HepG2 (cell line): Measurements from ENCODE around the gene CTNNA2. TPM values are rescaled to one million over a fixed set of nuclear protein-coding genes. Genes with fewer than 3 reads are reported as not detected.

Experiments used
- ATAC-seq: fragments of 200-7000 bp; cut with Tn5 transposase; 3 replicates; pipeline ENCODE4 v1.9.1; 2020; ENCODE audit warnings: mild to moderate bottlenecking, moderate library complexity
- BruUV-seq: library from RNA; stranded (reverse); fragments of 400-500 nt; replicated peaks from 2 replicates; lab custom pipeline; 2021; lab: Mats Ljungman, UMichigan
- CTCF ChIA-PET: fragments of 300-600 bp; formaldehyde crosslinking; extraction: SDS; loops from one replicate; lab custom pipeline; 2021; ENCODE audit warnings: low total read pairs, inconsistent platforms, low intra/inter-chr PET ratio; lab: Yijun Ruan, JAX
- POLR2A ChIA-PET: fragments of 350-600 bp; sonication (Branson Sonifier 250); formaldehyde crosslinking; loops from one replicate; lab custom pipeline; 2020; ENCODE audit warnings: antibody characterized with exemption, inconsistent platforms; lab: Yijun Ruan, JAX
- DNase-seq: peaks from one replicate; pipeline ENCODE4 v3.0.0-alpha.2; 2015; ENCODE audit warnings: low spot score
- FAIRE-seq: peaks from 3 replicates; lab custom pipeline; 2011; peaks lifted over from hg19 to GRCh38; lab: Jason Lieb, UNC
- H2AFZ ChIP-seq: one replicate; pipeline ENCODE4 v1.6.1; 2011; ENCODE audit warnings: low read length, inconsistent platforms
- H3K27ac ChIP-seq: fragments of 300-600 bp; 3 replicates; pipeline ENCODE4 v1.8.0; 2011; ENCODE audit warnings: mixed run types, mild to moderate bottlenecking, mixed read lengths, low read length, inconsistent platforms; ENCODE audit not compliant: insufficient read depth; ENCODE audit errors: extremely low read length
- H3K27me3 ChIP-seq, 2 experiments: fragments of 200-600 bp in 1 of 2; 2 replicates in 1 of 2; 3 replicates in 1 of 2; pipeline versions ENCODE4 v1.6.0 to v1.8.0; 2011; ENCODE audit warnings: low read length in 2 of 2, mild to moderate bottlenecking in 2 of 2, moderate library complexity in 2 of 2, inconsistent platforms in 1 of 2; ENCODE audit not compliant: insufficient read depth in 2 of 2, control insufficient read depth in 1 of 2
- H3K36me3 ChIP-seq, 2 experiments: fragments of 200-600 bp in 1 of 2; replicated peaks in 1 of 2; 2 replicates in 1 of 2; 3 replicates in 1 of 2; pipeline versions ENCODE4 v1.5.1 to v1.8.0; 2011; ENCODE audit warnings: low read length in 2 of 2, inconsistent platforms in 1 of 2; ENCODE audit not compliant: insufficient read depth in 2 of 2, control insufficient read depth in 1 of 2
- H3K4me1 ChIP-seq: 2 replicates; pipeline ENCODE4 v1.5.1; 2012; ENCODE audit warnings: low read length, inconsistent platforms; ENCODE audit not compliant: insufficient read depth
- H3K4me2 ChIP-seq: 2 replicates; pipeline ENCODE4 v1.6.0; 2011; ENCODE audit warnings: low read depth, low read length, inconsistent platforms
- H3K4me3 ChIP-seq, 3 experiments: fragments of 200-600 bp in 1 of 3; sonication (generic), shearing (Covaris generic) in 1 of 3; replicated peaks in 1 of 3; 2 replicates each; pipeline ENCODE4 v1.5.1; 2011 to 2016; ENCODE audit warnings: low read length in 3 of 3, inconsistent platforms in 2 of 3, low read depth in 2 of 3, mild to moderate bottlenecking in 2 of 3, control low read depth in 1 of 3, mixed read lengths in 1 of 3; ENCODE audit not compliant: insufficient read depth in 1 of 3
- H3K79me2 ChIP-seq: one replicate; pipeline ENCODE4 v1.6.1; 2011; ENCODE audit warnings: low read length, inconsistent platforms; ENCODE audit not compliant: insufficient read depth
- H3K9ac ChIP-seq: 2 replicates; pipeline ENCODE4 v1.6.0; 2011; ENCODE audit warnings: mild to moderate bottlenecking, low read depth, low read length, inconsistent platforms; ENCODE audit not compliant: insufficient read depth
- H3K9me3 ChIP-seq: 2 replicates; pipeline ENCODE4 v1.5.1; 2012; ENCODE audit warnings: mild to moderate bottlenecking, low read length
- H4K20me1 ChIP-seq: 2 replicates; pipeline ENCODE4 v1.6.0; 2011; ENCODE audit warnings: inconsistent platforms, mild to moderate bottlenecking, low read length, moderate library complexity; ENCODE audit not compliant: insufficient read depth
- DNMT3B ChIP-seq: conservative IDR thresholded peaks from 2 replicates; pipeline ENCODE4 v1.6.1; 2016; ENCODE audit warnings: missing biosample characterization, control low read depth
- ESRRA ChIP-seq: sonication (generic); formaldehyde crosslinking; IDR thresholded peaks from 2 replicates; pipeline ENCODE4 v1.5.1; 2020; ENCODE audit warnings: mild to moderate bottlenecking, low read depth, missing genetic modification reagents
- SMYD3 ChIP-seq: sonication (generic); formaldehyde crosslinking; IDR thresholded peaks from 2 replicates; pipeline ENCODE4 v1.8.1; 2023; ENCODE audit warnings: mild to moderate bottlenecking, missing genetic modification reagents
- TCF7L2 ChIP-seq: IDR thresholded peaks from 2 replicates; pipeline ENCODE4 v1.6.1; 2011; ENCODE audit warnings: mild to moderate bottlenecking, low read depth, low read length, moderate library complexity
- ZNF225 ChIP-seq: sonication (generic); formaldehyde crosslinking; IDR thresholded peaks from 2 replicates; pipeline ENCODE4 v1.4.0; 2020; ENCODE audit warnings: mild to moderate bottlenecking, missing genetic modification reagents
- ZNF687 ChIP-seq: sonication (generic); formaldehyde crosslinking; IDR thresholded peaks from 2 replicates; pipeline ENCODE4 v1.5.1; 2020; ENCODE audit warnings: mild to moderate bottlenecking, missing genetic modification reagents, moderate library complexity
- ZNF713 ChIP-seq: sonication (generic); formaldehyde crosslinking; IDR thresholded peaks from 2 replicates; pipeline ENCODE4 v1.4.0; 2020; ENCODE audit warnings: mild to moderate bottlenecking, missing genetic modification reagents
- ZNF720 ChIP-seq: sonication (generic); formaldehyde crosslinking; IDR thresholded peaks from 2 replicates; pipeline ENCODE4 v1.4.0; 2020; ENCODE audit warnings: missing genetic modification reagents
- ZNF772 ChIP-seq: sonication (generic); formaldehyde crosslinking; IDR thresholded peaks from 2 replicates; pipeline ENCODE4 v1.5.0; 2020; ENCODE audit warnings: mild to moderate bottlenecking, missing genetic modification reagents
- WGBS: methylation state at CpG from one replicate; pipeline ENCODE4 v1.1.6; 2017; ENCODE audit warnings: low lambda C conversion rate; 5-methylcytosine and 5-hydroxymethylcytosine counted together
- in situ Hi-C: cut with HindIII; loops from 2 replicates; pipeline ENCODE4 v1.10.0; 2017; ENCODE audit warnings: low pct_unique_long_range_greater_than_20kb; ENCODE audit not compliant: extremely low pct_ligation_motif_present
- intact Hi-C: fragments of 100-400 bp; cut with micrococcal nuclease; formaldehyde crosslinking; loops from one replicate; pipeline ENCODE4 v1.10.0; 2022; ENCODE audit not compliant: unreplicated experiment
- polyA plus RNA-seq, 8 experiments: library from polyadenylated mRNA; depleted of rRNA in 3 of 8; stranded (reverse) in 7 of 8; unstranded in 1 of 8; fragments of >200 nt; fragmentation: Illumina TruSeq in 4 of 8; extraction: Trizol in 4 of 8; gene quantifications; 2 replicates each; pipeline versions ENCODE4 v1.2.1 to v1.2.3, GENCODE V29; 2011 to 2016; ENCODE audit warnings: low read depth in 4 of 8, missing spikeins in 1 of 8, mixed read lengths in 1 of 8; ENCODE audit not compliant: insufficient read depth in 1 of 8
- total RNA-seq, 5 experiments: library from RNA; depleted of rRNA; stranded (reverse); fragments of >200 nt; fragmentation: Illumina TruSeq; extraction: Trizol; gene quantifications; 2 replicates each; pipeline ENCODE4 v1.2.3, GENCODE V29; 2016; ENCODE audit warnings: low read depth in 1 of 5
- TF ChIP-seq, protein P1 (sequence below): sonication (generic); formaldehyde crosslinking; conservative IDR thresholded peaks from 2 replicates; pipeline ENCODE4 v1.8.0; 2022; ENCODE audit warnings: mild to moderate bottlenecking, moderate library complexity, missing genetic modification reagents
- TF ChIP-seq, protein P2 (sequence below): sonication (generic); formaldehyde crosslinking; IDR thresholded peaks from 2 replicates; pipeline ENCODE4 v1.8.1; 2023; ENCODE audit warnings: mild to moderate bottlenecking, missing genetic modification reagents

Gene CTNNA2
- total and polyA plus RNA-seq, 2 of the 13 experiments (the other 11 are each of a cell fraction or from before 2014, with no cell fraction given): not detected

GRCh38 chr2:79936715-79937114 lies 423.9 kb downstream of the CTNNA2 start (continued):
- TF ChIP-seq, protein P1, sequence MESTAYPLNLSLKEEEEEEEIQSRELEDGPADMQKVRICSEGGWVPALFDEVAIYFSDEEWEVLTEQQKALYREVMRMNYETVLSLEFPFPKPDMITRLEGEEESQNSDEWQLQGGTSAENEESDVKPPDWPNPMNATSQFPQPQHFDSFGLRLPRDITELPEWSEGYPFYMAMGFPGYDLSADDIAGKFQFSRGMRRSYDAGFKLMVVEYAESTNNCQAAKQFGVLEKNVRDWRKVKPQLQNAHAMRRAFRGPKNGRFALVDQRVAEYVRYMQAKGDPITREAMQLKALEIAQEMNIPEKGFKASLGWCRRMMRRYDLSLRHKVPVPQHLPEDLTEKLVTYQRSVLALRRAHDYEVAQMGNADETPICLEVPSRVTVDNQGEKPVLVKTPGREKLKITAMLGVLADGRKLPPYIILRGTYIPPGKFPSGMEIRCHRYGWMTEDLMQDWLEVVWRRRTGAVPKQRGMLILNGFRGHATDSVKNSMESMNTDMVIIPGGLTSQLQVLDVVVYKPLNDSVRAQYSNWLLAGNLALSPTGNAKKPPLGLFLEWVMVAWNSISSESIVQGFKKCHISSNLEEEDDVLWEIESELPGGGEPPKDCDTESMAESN: no peak
- TF ChIP-seq ZNF713 (CRISPR knock-in tag) (no peak), ZNF687 (CRISPR knock-in tag) (no peak)

GRCh38 chr2:79938648-79939047 lies 425.8 kb downstream of the CTNNA2 start:
- ATAC-seq (no peak), DNase-seq (no peak), FAIRE-seq (no peak)
- Histone ChIP-seq H3K4me3 (no peak overlapping the region), H4K20me1 (no peaks in the 10 kb centered on the region), H2AFZ (no peak overlapping the region), H3K4me1 (peaks cover 4% of the 10 kb centered on the region; the same call in 1 of the 2 replicates), H3K4me2 (no peak overlapping the region), H3K27me3 (no peaks in the 10 kb centered on the region), H3K9ac (no peak overlapping the region), H3K9me3 (no peaks in the 10 kb centered on the region), H3K27ac (no peak overlapping the region), H3K79me2 (no peaks in the 10 kb centered on the region)
- in situ Hi-C loops (no loop called here), intact Hi-C loops (no loop called here)
- CTCF ChIA-PET: no interaction called here
- BruUV-seq: no TSS peak
- 8% methylated on average over 1 of the region's 1 CpG for WGBS
- TF ChIP-seq ESRRA (CRISPR knock-in tag): no peak
- TF ChIP-seq ZNF772 (CRISPR knock-in tag): no peak
- TF ChIP-seq SMYD3: no peak
- TF ChIP-seq, protein P2, sequence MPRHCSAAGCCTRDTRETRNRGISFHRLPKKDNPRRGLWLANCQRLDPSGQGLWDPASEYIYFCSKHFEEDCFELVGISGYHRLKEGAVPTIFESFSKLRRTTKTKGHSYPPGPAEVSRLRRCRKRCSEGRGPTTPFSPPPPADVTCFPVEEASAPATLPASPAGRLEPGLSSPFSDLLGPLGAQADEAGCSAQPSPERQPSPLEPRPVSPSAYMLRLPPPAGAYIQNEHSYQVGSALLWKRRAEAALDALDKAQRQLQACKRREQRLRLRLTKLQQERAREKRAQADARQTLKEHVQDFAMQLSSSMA: no peak
- TF ChIP-seq ZNF225 (CRISPR knock-in tag): no peak
- TF ChIP-seq TCF7L2: no peak
- no peak for TF ChIP-seq ZNF720 (CRISPR knock-in tag)
- no peak for TF ChIP-seq DNMT3B (CRISPR knock-in tag)
- TF ChIP-seq, all 625 proteins: peak for 0
- POLR2A ChIA-PET: no interaction called here
- no peaks in the 10 kb centered on the region for H3K36me3 ChIP-seq
